H1 (cell line): ENCODE measurements around the gene PLEKHM3. TPM values are rescaled to one million over a fixed set of nuclear protein-coding genes. Genes with fewer than 3 reads are reported as not detected.

Source experiments
- EZH2 ChIP-seq: fragments of 200-600 bp; sonication (generic); IDR thresholded peaks from 2 replicates; pipeline ENCODE4 v1.7.1; 2012; ENCODE audit warnings: low read depth, mild to moderate bottlenecking, moderate library complexity, low read length, inconsistent platforms; ENCODE audit not compliant: severe bottlenecking
- KDM1A ChIP-seq: fragments of 200-600, 300-600 bp; sonication (generic); IDR thresholded peaks from 2 replicates; pipeline ENCODE4 v1.7.1; 2016; ENCODE audit warnings: mild to moderate bottlenecking, low read length, borderline replicate concordance
- MAX ChIP-seq: IDR thresholded peaks from 2 replicates; pipeline ENCODE4 v1.6.1; 2012; ENCODE audit warnings: inconsistent platforms
- ZNF274 ChIP-seq: IDR thresholded peaks from 2 replicates; pipeline ENCODE4 v1.7.0; 2012; ENCODE audit warnings: low read length, borderline replicate concordance; ENCODE audit errors: extremely low read depth
- polyA plus RNA-seq, 7 experiments: library from polyadenylated mRNA; depleted of rRNA in 3 of 7; stranded (reverse) in 5 of 7; unstranded in 2 of 7; fragments of >200 nt in 5 of 7; fragments of 200-250 nt in 2 of 7; gene quantifications; 1 replicate in 5 of 7; 2 replicates in 1 of 7; 4 replicates in 1 of 7; pipeline versions ENCODE4 v1.2.1 to v1.2.3, GENCODE V29; 2011 to 2013; ENCODE audit warnings: missing spikeins in 2 of 7, mixed read lengths in 2 of 7
- total RNA-seq: library from RNA; stranded (reverse); fragmentation: NEBNext Ultra II Directional; extraction: Animal tissue kit (Norgen Biotek cat#: 25700); gene quantifications from 2 replicates; pipeline ENCODE4 v1.2.1, GENCODE V29; 2021

PLEKHM3 gene
- total and polyA plus RNA-seq, 2 of the 8 experiments (the other 6 are each of a cell fraction or from before 2014, with no cell fraction given) = 2.3 to 5.8 TPM

GRCh38 chr2:207792244-207792785 is 233.0 kb downstream of the PLEKHM3 start (continued):
- TF ChIP-seq ZNF274 = no peak
- TF ChIP-seq MAX = no peak
- TF ChIP-seq KDM1A = no peak
- TF ChIP-seq EZH2 = no peak
